HG03045 (cell line): Measurements from ENCODE around the gene GJA5.

Source experiments
- ATAC-seq: cut with Tn5 transposase; IDR thresholded peaks from one replicate; pipeline ENCODE4 v1.9.1; 2021; ENCODE audit warnings: mild to moderate bottlenecking, moderate library complexity; ENCODE audit not compliant: unreplicated experiment

The GJA5 gene

DNA sequence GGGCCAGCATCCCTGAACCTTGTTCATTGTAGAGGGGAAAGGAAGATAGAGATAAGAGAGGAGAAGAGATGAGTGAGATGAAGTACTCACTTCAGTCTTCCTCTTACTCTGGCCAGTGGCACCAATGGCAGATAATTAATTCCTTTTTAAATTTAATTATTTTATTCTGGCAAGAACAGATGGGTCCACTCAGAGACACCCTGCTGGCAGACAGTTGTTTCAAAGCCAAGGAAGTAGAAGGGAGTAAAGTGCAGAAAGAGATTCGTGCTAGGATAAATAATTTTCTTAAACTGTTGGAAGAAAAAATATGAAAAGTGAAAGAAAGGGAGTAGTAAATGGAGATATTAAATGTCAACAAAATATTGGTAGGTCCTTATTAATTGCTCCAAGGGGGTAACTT is 7.7 kb upstream of the GJA5 start:
- ATAC-seq = no peak

DNA sequence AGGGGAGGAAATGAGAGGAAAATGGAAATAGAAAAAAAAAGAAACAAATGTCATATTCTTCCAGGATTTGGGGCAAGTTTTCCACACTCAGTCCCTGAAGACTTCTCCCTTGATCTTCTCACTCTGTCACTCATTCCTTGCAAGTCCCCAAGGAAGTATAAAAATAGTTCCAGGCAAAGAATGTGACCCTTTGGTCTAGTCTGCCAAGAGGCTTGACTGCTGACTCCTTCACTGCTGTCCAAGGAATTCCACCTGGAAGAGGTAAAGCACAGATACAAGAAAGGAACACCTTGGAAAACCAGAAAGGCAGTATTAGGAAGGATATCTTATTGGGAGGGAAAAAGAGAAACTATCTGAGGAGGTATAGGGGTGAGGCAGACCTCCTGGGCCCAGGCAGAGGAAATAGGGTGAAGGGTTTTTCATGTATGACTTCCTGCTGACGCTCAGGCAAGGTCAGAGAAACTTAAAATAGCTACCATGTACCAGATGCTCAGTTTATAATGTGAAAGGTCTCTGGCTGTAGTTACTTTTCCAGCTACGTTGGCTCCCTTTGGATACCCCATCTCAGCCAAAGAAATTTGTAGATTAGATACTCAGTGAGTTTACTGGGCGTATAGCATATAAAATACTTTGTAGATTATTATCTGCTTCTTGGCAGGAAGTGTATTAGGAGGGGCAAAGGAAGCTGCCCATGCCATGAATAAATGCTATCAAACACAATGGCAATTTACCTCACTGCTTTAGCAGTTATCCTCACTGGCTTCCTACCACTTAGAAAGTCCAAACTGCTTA is 2.0 kb upstream of the GJA5 start:
- ATAC-seq = no peak

DNA sequence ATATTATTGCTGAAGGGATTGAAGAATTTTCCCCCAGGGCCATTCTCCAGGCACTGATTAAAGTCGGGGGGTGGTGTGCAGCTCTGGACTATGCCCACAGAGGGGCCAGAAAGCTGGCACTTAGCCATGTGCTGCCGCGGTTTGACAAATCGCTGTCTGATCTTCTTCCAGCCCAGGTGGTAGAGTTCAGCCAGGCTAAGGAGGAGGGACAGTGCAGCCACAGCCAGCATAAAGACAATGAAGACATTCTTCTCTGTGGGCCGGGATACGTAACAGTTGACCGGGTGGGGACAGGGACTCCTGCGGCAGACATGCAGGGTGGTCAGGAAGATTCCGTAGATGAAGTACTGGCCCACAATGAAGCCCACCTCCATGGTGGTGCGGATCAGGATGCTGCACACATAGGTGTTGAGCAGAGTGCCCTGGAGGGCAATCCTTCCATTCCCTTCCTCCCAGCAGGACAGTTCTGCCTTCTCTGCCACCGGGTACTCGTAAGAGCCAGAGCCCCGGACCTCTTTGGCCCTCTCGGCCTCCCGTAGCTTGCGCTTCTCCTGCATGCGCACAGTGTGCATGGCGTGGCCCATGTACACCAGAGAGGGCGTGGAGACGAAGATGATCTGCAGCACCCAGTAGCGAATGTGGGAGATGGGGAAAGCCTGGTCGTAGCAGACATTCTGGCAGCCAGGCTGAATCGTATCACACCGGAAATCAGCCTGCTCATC is 1.9 kb downstream of the GJA5 start:
- ATAC-seq = no peak

DNA sequence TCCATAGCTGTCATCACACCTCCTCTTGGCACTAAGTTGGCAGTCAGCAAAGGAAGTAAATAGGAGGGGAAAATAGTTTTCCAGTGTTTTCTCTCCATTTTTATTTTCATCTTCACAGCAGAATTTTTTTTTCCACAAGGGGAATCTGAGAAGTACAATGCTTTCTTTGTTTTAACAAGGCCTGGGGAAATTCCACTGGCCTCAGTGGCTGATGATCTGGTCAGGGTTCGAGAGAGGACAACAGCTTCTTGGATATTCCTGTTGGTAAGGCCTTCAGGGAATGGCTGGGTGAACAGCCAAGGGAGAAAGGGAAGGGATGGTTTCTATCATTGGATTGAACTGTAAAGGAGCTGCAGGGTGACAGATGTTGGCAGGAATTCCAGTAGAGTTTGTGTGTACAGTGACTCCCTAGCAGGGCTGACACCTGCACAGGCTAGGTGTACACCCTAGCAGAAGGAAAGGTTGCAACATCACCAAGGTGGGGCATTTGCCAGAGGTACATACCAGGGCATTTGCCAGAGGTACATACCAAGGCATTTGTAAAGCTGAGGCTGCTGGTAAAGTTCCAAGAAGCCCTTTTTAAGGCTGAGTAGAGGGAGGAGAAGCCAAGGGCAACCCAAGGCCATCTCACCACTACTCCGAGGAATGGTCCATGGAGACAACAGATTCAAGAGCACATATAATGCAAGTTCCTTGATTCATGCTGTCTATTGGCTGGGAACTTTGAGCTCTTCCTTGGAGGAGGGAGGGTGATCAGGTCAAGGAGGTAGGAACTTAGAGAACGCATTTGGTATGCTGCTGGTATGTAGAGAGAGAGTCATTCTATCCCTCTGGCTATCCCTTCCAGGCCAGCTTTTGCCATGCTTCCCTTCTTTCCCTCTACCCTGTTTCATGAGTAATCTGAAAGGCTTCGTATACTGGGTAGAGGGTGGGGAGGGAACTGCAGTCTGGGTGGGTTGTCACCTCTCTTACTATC is 3.1 kb downstream of the GJA5 start:
- no peak for ATAC-seq

DNA sequence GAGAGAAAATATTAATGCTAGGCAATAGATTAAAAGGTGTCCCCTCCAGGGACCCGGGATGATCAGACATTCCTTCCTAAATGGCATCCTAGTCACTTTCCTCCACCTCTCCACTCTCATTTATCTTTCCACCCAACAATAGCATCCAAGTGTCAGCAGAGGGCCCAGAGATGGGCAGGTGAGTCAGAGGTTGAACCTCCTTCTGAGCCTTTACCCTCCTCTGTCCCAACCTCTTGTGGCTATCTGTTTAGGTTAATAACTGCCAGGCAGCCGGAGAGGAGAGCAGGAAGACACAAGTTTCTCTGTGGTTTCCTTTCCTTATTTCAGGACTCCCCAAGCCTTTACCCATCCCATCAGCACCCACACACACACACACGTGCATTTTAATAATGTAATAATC is 4.1 kb downstream of the GJA5 start:
- no peak for ATAC-seq

DNA sequence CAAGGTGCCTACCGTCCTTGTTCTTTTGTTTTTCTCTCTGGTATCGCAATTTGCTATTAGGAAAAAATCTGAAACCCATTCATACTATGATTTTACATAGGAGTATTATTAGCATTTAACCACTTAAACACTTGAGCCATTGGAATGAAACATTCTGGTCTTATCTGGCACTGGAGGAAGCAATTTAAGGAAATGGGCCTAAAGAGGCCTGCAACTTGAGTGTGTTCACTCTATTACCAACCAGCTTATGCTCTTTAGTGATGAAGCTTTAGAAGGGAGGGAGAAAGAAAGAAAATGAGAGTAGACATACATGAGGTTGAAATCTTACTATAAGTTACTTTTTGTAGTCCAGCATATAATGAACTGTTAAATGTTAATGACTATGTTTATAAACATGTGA is 5.7 kb downstream of the GJA5 start:
- ATAC-seq = no peak

DNA sequence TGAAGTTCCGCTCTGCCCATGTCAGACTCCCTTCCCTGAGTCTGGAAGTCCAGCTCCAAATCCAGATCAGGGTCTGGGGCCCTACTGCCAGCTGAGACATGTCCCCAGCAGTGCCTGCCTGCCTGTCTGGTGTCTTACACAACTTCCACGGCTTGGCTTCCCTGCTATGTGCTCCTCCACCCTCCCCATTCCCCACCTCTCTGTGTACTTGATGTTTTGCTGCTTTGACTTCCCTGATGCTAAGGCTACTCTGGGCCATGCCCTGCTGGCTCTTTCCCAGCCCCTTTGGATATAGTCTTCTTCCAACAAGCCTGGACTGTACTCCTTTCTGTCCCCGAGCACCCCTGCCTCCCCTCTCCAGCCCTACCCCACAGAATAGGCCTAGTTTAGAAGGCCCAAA is 7.3 kb downstream of the GJA5 start:
- ATAC-seq = no peak

DNA sequence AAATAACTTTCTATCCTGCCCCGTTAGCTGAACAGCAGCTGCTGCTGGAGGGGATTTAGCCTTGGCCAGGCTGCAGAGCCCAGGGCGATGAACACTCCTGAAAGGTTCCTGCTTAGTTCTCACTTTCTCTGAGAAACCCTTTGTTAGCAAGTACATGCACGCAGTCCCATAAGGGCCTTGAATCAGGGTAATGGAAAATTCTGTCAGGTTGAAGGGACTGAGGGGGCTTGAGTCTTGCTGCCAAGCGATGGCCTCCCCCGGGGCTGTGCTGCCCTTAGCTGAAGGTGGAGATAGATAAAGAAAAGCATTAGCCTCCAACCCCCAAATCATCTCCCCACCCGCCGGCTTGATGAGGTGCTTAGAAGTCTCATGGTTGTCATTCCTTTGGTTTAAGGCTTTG is 7.9 kb downstream of the GJA5 start:
- ATAC-seq = no peak

DNA sequence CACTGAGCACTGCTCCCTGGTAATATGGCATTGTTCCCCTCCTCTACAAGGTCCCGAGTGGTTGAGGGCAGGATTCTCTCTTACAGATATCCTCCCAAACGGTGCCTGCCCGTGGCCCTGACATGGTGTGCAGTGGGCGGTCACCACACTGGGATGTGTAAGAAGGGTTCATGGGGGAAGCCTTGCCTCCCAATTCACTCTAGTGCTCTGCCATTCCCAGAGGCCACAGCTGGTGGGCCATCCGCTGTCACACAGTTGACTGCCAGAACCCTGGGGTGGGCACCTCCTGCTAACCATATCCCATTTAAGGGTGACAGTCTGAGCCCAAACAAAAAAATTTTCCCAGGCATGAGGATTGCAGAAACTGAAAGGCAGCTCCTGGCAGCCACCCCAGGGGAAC is 9.1 kb downstream of the GJA5 start:
- no peak for ATAC-seq

DNA sequence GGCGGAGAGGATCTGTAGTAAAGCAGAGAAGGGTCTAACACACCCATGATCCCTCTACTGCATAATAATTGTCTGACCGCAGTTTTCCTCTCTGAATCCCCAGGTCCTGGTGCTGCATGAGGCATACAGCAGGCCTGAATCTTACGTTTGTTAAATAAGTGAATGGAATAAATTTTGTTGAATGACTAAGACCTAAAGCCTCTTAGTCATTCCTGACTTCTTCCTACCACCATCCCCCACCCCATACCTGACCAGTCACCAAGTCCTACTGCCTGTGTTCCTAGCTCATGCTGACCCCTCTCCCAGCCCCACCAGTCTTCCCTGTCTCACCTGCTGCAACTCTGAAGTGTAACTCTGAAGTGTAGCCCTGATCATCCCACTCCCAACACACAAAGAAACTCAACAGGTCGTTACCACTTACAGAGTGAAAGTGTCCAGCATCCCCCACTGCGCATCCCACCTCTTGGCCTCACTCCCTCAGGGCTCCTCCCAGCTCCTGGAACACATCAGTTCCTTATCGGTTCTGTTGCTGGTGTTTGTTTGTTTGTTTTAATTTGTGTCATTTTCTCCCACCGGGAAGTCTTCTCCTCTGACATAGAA is 9.7 kb downstream of the GJA5 start:
- ATAC-seq = no peak

DNA sequence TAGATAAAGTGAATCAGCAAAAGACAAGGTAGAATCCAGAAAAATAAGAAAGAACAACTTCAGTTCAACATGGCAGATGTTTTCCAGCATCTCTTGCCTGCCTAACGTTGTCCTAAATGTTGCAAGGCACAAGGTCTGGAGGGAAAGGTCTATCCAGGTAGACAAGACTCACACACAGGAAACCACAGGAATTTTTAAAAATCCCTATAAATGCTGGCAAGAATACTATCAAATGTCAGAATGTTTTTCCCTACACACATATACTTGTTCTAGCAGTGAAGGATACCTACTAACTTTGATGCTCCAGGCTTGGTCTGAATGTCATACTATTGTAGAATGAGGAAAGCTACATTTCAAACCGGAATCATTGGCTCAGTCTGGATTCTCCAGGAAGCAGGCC is 10.6 kb downstream of the GJA5 start:
- ATAC-seq = no peak

DNA sequence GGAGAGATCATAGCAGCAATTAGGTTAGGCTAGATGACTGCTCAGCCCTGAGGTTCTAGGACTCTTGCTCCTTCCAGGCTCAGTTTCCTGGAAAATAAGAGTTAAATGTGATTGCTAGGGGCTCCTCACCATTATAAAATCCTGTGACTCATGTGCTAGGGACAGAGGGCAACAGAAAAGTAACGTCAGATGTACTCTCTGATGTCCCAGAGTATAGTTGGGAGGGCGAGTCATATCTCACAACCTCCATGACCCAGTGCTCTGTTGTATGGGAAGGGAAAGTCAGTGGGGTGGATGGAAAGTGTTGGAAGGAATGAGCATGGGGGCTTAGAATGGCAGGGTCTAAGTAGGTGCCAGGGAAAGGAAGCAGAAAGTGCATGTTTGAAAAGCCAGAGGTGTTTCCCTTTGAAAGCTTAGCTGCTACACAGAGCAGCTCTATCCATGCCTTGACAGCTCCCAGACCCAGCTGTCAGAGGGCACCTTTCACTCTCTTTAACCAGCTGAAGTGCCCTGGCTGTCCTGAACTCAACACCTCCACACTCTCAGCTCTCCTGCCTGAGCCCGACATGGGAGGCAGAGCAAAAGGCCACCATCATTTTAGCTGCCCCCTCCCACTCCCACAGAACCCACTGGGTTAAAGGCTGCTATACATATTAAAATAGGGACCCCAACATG is 11.6 kb downstream of the GJA5 start:
- ATAC-seq = no peak

DNA sequence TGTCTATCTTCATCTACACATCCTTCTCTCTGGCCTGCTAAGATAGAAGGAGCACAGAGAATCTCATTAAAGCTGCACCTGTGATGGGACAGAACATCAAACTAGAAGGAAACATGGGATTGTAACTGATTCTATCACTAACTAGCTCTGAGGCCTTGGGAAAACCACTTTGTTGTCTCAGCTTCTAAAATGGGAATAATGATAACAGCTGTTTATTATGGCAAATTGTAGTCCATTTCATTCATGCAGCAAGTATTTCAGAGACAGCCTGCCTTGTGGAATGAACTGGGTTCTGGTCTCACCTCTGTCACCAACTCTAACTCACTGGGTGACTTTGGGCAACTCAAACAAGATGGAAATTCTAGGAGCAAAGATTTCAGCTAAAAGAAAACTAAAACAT is 12.4 kb downstream of the GJA5 start:
- ATAC-seq = no peak

DNA sequence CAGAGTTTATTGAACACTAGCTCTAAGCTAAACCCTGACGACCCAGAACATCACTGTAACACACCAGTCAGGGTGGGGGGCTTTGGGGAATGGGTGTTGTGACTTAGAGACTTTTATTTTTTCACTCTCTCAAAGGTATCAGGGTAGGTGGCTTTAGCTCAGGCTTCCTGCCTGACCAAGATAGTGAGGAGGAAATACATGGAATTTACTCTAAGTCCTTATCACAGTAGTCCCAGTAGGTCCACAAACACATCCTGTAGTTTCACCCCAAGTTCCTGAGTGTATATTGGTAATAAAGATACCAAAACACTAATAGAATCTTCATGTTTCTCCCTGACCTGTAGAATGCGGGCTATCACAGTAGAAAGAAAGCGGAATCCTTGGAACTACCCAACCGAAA is 15.1 kb downstream of the GJA5 start:
- ATAC-seq = no peak

DNA sequence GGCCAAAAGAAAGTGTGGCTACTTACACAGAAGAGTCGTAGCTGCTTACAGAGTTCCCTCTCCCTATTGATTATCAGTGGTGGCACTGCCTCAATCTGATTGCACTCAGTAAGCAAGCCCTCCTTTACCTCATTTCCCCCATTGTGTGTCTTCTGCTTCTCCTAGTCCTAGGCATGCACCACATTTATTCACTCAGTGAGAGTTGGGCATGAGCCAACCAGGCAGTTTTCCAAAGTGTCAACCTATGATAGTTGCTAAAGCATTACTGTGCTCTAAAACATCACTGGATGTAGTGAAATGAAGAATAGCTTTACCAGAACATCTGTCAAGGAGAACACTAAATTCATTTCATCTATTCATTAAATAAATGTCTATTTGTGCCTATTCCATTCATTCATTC is 19.3 kb downstream of the GJA5 start:
- ATAC-seq = no peak

DNA sequence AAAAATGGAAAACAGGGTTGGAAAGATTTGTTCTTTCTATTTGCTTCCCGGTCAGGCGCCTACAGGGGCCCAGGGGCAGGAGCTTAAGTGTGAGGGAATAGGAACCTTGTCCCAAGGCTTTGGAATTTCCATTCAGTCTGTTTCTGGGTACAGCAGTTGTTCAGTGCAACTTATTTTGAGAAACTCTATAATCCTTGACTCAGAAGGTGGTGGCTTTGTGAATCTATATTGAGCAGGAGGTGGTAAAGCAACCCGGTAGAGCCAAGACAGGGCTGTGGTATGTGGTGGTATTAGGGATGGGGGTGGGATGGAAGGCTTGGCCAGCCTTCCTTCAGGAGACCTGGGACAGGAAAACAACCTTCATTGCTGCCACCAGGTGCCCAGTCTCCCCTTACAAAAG is 20.0 kb downstream of the GJA5 start:
- ATAC-seq = no peak

DNA sequence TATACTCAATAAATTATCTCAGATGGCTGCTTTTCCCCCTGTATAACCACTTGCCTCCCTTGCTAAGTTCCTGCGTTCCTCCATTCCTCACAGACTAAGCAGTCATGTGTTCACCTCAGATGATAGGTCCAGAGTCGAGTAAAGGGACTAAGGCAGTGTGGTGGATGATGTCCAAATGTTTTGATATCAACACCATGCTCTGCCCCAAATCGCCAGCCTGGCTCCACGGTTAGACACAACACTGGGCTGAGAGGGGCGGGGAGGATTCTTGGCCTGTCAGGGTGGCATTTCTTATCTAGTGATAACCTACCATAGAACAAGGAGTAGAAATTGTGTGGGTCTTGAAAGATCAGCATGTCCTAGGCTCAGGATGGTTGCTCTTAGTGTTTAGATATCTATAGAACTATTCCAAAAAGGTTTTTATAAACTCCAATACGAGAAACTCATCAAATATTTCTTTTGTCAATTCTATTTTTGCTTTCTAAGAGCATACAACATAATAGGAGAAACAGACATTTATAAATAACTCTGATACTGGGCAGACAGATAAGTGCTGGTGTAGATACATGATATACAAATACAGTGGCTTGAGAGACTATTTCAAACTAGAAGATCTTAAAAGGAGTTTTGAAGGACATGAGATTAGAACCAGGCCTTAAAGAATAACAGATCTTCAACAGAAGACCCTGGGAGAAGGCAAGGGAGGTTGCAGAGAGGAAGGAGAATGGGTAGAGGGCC is 21.5 kb downstream of the GJA5 start:
- no peak for ATAC-seq

DNA sequence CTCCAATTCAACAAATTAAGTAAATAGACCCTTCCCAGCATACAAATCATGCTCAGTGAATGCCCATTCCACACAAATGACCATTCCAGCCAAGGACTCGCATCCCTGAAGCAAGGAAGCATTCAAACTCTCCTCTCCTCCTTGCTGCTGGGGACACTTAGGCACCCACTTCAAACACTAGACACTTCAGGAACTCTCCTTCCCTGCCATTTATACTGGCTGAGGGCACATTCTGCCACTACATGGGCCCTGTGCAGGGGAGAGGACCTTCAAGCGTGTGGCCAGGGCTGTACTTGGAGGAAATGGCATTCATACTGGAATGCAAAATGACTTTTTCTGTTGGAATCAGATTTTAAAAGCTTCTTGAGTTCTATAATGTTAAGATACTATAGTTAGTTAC is 22.3 kb downstream of the GJA5 start:
- no peak for ATAC-seq

DNA sequence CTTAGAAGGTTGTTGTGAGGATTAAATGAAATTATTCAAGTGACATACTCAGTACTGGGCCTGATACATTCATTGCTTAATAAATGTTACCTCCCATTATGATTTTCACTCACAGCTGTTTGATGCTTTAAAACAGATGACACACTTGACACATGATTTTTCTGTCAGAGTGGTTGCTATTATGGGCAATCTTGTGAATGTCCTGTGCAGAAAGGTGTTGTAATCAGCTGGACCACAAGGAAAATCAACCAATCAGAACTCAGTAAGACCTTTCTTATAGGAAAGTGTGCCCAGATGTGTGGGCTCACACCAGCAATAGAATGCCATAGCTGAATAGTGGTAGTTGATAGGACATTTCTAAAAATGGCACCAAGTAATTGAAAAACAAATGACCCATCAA is 23.5 kb downstream of the GJA5 start:
- ATAC-seq = no peak

DNA sequence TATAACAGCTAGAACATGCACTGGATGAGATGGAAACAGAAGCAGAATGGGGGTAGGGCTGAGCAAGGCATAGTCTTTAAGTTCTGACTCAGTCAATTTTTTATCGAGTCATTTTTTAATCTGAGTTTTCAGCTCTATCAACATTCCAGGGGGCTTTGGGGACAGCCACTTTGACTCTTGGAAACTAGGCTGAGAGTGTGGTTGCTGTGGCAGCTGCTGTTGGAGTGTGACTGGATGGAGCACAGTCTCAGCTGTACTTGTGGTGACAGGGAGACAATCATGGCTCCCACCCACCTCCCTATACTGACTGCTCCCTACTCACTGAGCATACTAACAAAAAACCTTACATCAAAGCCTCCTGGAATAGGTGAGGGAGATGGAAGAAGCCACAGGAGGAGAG is 25.0 kb downstream of the GJA5 start:
- ATAC-seq = no peak
